Measurements from ENCODE around the gene OLFML2B.

DNA sequence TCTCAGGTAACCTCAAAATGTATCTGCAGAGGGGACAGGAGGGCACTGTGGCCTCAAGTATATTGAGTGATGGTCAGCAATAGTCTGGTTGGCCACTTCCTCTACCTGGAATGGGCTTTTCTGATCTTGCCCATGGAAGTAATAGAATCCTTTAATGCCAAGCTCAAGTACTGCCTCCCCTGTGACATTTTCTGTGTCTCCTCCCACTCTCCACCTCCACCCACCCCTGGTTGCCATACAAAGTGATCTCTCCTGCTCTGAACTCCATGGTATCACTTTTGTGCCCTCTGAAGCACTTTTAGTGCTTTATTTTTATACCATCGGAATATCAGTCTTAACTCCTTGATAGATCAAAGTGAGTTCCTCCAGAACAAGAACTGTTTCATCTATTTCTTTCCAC is 36.6 kb upstream of the OLFML2B start:
- TF ChIP-seq, protein P1, sequence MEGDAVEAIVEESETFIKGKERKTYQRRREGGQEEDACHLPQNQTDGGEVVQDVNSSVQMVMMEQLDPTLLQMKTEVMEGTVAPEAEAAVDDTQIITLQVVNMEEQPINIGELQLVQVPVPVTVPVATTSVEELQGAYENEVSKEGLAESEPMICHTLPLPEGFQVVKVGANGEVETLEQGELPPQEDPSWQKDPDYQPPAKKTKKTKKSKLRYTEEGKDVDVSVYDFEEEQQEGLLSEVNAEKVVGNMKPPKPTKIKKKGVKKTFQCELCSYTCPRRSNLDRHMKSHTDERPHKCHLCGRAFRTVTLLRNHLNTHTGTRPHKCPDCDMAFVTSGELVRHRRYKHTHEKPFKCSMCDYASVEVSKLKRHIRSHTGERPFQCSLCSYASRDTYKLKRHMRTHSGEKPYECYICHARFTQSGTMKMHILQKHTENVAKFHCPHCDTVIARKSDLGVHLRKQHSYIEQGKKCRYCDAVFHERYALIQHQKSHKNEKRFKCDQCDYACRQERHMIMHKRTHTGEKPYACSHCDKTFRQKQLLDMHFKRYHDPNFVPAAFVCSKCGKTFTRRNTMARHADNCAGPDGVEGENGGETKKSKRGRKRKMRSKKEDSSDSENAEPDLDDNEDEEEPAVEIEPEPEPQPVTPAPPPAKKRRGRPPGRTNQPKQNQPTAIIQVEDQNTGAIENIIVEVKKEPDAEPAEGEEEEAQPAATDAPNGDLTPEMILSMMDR (IDR thresholded peaks at IDR 0.05; ENCODE audit: low read depth, low read length) = no peak
- no peak for TF ChIP-seq EZH2phosphoT487 (IDR thresholded peaks at IDR 0.05; ENCODE audit: low read depth)

Data from OCI-LY3 (cell line).